Dermis microvascular lymphatic vessel endothelial cell (primary cell): ENCODE results near the gene RGS19. TPM values are rescaled to one million over a fixed set of nuclear protein-coding genes. Genes with fewer than 3 reads are reported as not detected.
A peak's percentile ranks its signal among the peaks of the same experiment; 100 is the strongest.

Experiments
- DNase-seq, 2 donors: peaks; one replicate each; pipeline versions ENCODE4 v3.0.0 to v3.0.0-alpha.2; 2010; ENCODE audit warnings: low read depth in 2 of 2
- total RNA-seq: library from RNA; depleted of rRNA; stranded (reverse); fragments of >200 nt; gene quantifications from 2 replicates; pipeline ENCODE4 v1.2.1, GENCODE V29; 2014

RGS19 gene
- total RNA-seq, 1 donor from 2014 or later = 12.8 TPM

GRCh38 chr20:64108731-64109681, 29.7 kb upstream of the RGS19 start:
- no peak for DNase-seq

GRCh38 chr20:64107736-64108457, 28.6 kb upstream of the RGS19 start:
- no peak for DNase-seq

GRCh38 chr20:64106981-64107735, 27.8 kb upstream of the RGS19 start, which contains the start of gene NPBWR2:
TSS of gene NPBWR2 (minus strand) at chr20:64107565. CDS start at chr20:64106831, 734 bp downstream.
- no peak for DNase-seq

- no peak for DNase-seq
Measured at GRCh38 chr20:64106435-64106961, 27.2 kb upstream of the RGS19 start.

GRCh38 chr20:64105846-64106434, 26.6 kb upstream of the RGS19 start:
- DNase-seq = no peak

GRCh38 chr20:64104667-64105451, 25.5 kb upstream of the RGS19 start:
- no peak for DNase-seq

- DNase-seq = no peak
Measured at GRCh38 chr20:64103871-64104666, 24.8 kb upstream of the RGS19 start.

GRCh38 chr20:64102647-64103354, 23.5 kb upstream of the RGS19 start:
- no peak for DNase-seq

- peak in 1 of 2 donors; percentile 35 for DNase-seq
Measured at GRCh38 chr20:64101731-64102621, 22.7 kb upstream of the RGS19 start.

- no peak for DNase-seq
Measured at GRCh38 chr20:64100946-64101688, 21.8 kb upstream of the RGS19 start.

GRCh38 chr20:64100566-64100888, 21.2 kb upstream of the RGS19 start:
- no peak for DNase-seq

- DNase-seq = no peak
Measured at GRCh38 chr20:64099880-64100565, 20.7 kb upstream of the RGS19 start.

GRCh38 chr20:64099086-64099786, 19.9 kb upstream of the RGS19 start:
- no peak for DNase-seq

GRCh38 chr20:64098471-64099013, 19.2 kb upstream of the RGS19 start:
- DNase-seq = no peak

- DNase-seq = no peak
Measured at GRCh38 chr20:64096535-64096934, 17.2 kb upstream of the RGS19 start.

GRCh38 chr20:64095927-64096326, 16.6 kb upstream of the RGS19 start:
- DNase-seq = no peak
